Renal pelvis (tissue), 4 donors: ENCODE measurements around the gene NAIF1. TPM values are rescaled to one million over a fixed set of nuclear protein-coding genes. Genes with fewer than 3 reads are reported as not detected.
A peak's percentile ranks its signal among the peaks of the same experiment; 100 is the strongest.
"Not testable (repeated sequence)": the region's sequence is repeated elsewhere in the genome, so short reads cannot be mapped to it uniquely, and the experiment has no call there.

ENCODE experiments used
- DNase-seq: peaks from one replicate; pipeline ENCODE4 v3.0.0-alpha.2; 2013
- polyA plus RNA-seq, 3 donors: library from polyadenylated mRNA; unstranded; fragments of 120-200 nt; gene quantifications; one replicate each; pipeline ENCODE4 v1.2.1, GENCODE V29; 2013; ENCODE audit not compliant: insufficient read length in 3 of 3

NAIF1 gene
- polyA plus RNA-seq, 3 donors, result 10.4 to 13.9 (median 11.8) TPM

DNA sequence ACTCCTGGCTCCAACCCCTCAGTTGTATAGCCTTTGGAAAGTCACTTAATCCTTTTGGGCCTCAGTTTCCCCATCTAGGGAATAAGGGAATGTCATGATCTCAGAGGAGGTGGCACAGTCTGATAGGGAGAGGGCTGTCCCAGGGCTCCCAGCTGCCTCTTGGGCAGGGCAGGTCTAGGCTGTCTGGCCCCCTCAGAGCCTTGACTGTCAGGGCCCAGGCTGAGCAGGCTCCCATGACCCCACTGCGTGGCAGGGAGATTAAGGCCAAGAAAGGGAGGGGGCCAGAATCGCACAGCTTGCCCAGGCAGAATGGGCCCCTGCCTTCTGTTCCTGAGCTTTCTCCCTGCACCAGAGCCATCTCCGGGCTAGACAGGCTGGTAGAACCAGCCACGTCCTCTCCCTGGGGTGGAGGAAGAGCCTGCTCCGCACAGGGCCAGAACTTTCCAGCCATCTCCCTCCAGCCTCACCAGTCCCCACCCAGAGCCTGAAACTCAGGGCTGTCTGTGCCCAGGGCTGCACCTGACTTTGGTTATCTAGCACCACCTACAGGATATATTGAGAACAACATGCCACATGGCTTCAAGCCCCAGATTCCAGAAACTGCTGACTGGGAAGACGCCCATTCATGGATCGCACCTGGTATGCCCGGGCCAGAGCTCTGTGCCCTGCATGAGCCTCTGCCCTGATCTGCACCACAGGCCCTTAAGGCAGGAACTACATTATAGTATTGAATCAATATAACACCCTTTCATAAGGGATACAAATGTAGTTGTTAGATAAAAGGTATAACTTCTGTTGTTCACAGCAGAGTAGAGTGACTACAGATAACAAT is 32.1 kb downstream of the NAIF1 start:
- DNase-seq, result peak; percentile 68

DNA sequence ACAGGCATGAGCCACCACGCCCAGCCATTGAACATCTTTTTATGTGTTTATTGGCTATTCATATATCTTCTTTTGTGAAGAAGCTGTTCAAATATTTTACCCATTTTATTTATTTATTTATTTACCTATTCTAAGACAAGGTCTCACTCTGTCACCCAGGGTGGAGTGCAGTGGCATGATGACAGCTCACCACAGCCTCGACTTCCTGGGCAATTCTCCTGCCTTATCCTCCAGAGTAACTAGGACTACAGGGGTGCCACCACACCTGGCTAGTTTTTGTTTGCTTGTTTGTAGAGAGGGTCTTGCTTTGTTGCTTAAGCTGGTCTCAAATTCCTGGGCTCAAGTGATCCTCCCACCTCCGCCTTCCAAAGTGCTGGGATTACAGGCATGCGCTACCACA is 33.5 kb downstream of the NAIF1 start:
- DNase-seq, result no peak

DNA sequence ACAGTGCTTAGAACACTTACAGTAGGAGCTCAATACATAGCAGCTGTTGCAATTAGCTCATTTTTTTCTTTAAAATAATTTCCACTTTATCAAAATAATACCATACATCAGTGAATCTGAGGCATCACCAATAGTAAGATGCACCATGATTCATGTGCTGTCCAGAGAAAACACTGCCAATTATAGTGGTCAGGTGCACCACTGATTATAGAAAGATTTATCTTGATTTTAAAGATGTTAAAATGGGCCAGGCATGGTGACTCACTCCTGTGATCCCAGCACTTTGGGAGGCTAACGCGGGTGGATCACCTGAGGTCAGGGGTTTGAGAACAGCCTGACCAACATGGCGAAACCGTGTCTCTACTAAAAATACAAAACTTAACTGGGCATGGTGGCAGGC is 39.4 kb downstream of the NAIF1 start:
- no peak for DNase-seq

DNA sequence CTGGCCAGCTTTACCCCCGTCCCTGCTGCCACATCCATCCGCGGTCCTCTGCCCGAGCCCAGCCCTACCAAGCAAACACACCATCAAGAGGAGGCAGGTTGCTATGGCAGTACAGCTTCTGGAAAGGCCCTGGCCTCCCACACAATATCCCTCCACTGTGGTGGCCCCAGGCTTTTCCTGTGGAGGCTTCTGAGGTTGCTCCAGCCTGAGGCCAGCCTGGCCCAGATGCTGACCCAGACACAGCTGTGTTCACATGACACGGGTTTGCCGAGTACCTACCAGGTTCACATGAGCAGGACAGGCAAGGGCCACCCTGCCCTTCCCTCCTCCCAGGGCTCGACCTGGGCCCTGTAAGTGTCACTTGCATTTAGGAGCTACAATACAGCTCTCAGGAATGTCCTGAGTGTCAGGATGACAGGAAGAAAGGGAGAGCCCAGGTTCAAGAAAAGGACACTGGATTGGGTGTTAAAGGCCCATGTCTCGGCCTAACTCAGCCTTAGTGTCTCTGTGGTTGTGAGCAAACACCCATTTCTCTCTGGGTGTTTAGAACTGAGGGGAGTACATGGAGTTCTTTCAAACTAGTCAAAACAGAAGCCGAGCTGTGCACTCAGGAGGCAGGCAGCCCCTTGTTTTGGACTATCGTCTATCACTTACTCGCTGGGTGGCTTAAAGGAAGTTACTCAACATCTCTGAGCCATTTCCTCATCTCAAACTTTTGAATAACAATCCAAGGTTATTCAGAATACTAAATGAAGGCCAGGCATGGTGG is 40.2 kb downstream of the NAIF1 start:
- no peak for DNase-seq

DNA sequence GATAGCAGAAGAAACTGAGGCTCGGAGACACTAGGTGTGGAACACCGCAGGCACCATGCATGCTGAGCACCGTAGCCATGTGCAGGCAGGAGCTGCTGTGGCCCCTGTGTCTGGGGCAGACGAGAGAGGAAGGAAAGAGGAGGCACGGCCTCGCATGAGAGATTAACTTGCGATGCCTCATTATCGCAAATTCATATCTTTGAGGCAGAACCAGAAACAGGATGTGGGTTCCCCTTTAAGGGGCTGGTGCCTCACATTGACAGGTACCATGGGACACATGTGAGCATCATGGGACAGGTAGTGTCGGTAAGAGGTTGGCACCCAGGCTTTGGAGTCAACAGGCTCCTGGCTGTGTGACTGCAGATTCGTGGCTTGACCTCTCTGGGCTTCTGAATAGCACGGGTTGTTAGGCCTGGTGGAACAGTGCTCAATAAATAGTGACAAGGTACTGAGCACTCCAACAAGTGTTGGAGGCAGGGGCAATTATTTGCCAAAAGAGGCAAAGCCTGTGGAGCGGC is 40.8 kb downstream of the NAIF1 start:
- DNase-seq, result no peak

DNA sequence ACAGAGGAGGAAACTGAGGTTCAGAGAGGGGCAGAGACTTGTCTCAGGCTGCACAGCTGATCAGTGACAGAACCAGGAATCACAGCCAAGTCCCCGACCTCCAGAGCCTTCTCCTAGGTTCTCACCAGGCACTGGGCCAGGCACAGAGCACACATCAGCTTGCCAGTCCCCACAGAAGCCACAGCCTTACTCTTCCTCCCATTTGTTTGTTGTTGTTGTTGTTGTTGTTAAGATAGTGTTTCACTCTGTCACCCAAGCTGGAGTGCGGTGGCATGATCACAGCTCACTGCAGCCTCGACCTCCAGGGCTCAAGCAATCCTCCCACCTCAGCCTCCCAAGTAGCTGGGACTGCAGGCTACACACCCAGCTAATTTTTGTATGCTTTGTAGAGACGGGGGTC is 41.4 kb downstream of the NAIF1 start:
- no peak for DNase-seq

DNA sequence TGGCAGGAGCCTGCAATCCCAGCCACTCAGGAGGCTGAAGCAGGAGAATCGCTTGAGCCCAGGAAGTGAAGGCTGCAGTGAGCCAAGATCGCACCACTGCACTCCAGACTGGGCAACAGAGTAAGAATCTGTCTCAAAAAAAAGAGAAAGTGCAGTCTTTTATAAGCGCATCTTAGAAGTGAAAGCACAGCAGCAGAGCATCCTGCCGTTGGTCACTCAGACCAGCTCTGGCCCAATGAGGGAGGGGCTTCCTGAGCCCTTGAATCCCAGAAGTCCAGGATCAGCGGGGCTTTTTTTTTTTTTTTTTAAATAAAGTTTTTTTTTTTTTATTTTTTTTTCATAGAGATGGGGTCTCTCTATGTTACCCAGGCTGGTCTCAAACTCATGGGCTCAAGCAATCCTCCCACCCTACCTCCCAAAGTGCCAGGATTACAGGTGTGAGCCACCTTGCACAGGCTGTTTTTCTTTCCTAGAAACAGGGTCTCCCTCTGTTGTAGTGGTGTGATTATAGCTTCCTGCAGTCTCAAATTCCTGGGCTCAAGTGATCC is 42.3 kb downstream of the NAIF1 start:
- no peak for DNase-seq

DNA sequence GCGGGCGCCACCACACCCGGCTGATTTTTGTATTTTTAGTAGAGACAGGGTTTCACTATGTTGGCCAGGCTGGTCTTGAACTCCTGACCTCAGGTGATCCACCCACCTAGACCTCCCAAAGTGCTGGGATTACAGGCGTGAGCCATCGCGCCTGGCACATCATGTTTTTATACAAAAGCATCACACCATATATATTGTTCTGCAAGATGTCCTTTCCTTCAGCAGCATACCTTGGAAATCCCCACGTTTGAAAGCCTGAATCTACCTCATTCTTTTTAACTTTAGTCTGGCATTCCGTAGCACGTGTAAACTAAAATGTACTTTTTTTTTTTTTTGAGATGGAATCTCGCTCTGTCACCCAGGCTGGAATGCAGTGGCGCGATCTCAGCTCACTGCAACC is 43.4 kb downstream of the NAIF1 start:
- not testable (repeated sequence) for DNase-seq

DNA sequence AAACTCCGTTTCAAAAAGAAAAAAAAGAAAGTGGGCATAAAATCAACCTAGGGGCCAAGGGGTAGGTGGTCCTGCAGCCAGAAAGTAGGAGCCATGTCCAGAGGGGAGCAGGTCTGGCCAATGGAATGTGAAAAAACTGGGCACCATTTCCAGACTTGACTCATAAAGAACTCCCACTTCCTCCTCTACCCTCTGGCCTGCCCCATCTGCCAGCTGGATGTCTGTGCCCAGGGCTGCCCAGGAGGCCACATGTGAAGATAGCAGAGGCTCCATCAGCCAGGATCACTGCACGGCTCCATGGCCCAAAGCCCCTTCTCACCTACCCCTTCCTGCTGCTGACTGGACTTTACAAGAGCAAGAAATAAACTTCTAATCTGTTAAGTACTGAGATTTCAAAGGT is 44.2 kb downstream of the NAIF1 start:
- no peak for DNase-seq

DNA sequence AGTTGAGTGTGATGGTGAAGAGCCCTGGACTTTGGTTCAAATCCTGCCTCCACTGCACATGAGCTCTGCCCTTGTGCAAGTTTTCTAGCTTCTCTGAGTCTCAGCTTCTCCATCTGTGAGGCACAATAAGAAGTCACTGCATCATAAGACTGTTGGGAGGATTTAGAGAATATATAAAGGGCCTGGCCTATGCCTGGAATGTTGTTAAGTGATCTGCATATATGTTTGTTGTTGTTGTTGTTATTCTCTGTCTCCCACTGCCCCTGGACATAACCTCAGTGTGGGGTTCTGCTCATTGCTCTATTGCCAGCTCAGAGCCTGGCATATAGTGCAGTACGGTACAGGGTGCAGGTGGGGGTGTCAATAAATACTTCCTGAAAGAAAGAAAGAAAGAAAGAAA is 46.0 kb downstream of the NAIF1 start:
- DNase-seq, result no peak

DNA sequence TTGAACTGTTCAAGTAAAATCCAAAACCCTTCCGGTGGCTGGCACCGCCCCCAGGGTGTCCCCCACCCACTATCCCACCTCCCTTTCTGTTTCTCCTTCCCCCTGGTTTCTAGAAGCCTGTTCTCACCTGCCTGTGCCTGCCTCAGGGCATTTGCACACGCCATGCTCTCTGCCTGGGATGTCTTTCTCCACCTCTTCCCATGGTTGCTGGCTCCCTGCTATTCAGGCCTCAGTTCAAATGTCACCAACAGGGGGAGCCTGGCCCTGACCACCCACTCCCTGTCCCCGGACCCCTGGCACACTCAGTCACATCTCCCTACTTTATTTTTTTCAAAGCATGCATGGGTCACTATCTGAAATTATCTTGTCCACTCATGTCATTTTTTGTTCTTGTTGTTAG is 46.4 kb downstream of the NAIF1 start:
- DNase-seq, result no peak

DNA sequence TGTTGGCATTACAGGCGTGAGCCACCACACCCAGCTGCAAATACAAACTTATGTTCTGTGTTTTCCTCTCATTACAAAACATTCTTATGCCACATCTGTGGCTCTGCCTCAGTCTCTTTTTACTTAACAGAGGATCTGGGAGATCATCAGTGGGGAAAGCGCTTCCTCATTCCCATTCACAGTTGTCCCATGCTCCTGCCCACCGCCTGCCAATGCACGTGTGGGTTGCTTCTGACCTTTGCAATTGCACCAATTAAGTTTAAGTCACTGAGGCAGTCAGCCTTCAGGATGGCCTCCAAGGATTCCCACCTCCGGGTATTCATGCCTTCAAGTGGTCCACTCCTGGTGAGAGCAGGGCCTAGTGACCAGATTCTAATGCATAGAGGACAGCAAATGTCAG is 51.4 kb downstream of the NAIF1 start:
- no peak for DNase-seq

Other genes with a start within 250 kb of the NAIF1 start
- gene ENG, start 212.7 kb downstream of the NAIF1 start, polyA plus RNA-seq, result 10 to 100 TPM; 74.0 to 99.8 (median 89.8) TPM
- gene AK1, start 189.6 kb downstream of the NAIF1 start, polyA plus RNA-seq, result 10 to 100 TPM; 44.0 to 46.4 (median 44.7) TPM
- gene ST6GALNAC6, start 167.7 kb downstream of the NAIF1 start, polyA plus RNA-seq, result 10 to 100 TPM; 48.1 to 50.6 (median 49.2) TPM
- gene ST6GALNAC4, start 150.3 kb downstream of the NAIF1 start, polyA plus RNA-seq, result 10 to 100 TPM; 13.5 to 17.2 (median 16.1) TPM
- gene PIP5KL1, start 136.5 kb downstream of the NAIF1 start, polyA plus RNA-seq, result 1 to 10 TPM; 1.9 to 2.9 (median 2.7) TPM
- 10 to 100 TPM; 38.3 to 43.6 (median 40.8) TPM for gene DPM2, start 129.5 kb downstream of the NAIF1 start, polyA plus RNA-seq
- 10 to 100 TPM; 38.0 to 51.3 (median 44.6) TPM for gene EEIG1, start 86.3 kb downstream of the NAIF1 start, polyA plus RNA-seq
- gene SLC25A25, start 912 bp upstream of the NAIF1 start, polyA plus RNA-seq, result 10 to 100 TPM; 12.6 to 13.7 (median 12.8) TPM
- gene PTGES2, start 60.4 kb upstream of the NAIF1 start, polyA plus RNA-seq, result 10 to 100 TPM; 52.4 to 57.9 (median 55.7) TPM
- gene LCN2, start 82.1 kb upstream of the NAIF1 start, polyA plus RNA-seq, result 1 to 10 TPM in 1 of 3 donors, under 1 TPM in 2; 0.49 to 1.2 (median 0.78) TPM
- gene BBLN, start 92.9 kb upstream of the NAIF1 start, polyA plus RNA-seq, result 10 to 100 TPM; 51.7 to 63.7 (median 61.9) TPM
- gene CIZ1, start 124.3 kb upstream of the NAIF1 start, polyA plus RNA-seq, result 100 to 1,000 TPM; 125 to 146 (median 145) TPM
- 100 to 1,000 TPM in 2 of 3 donors, 10 to 100 TPM in 1; 91.2 to 305 (median 248) TPM for gene DNM1, start 136.1 kb upstream of the NAIF1 start, polyA plus RNA-seq
- gene GOLGA2, start 208.7 kb upstream of the NAIF1 start, polyA plus RNA-seq, result 100 to 1,000 TPM in 1 of 3 donors, 10 to 100 TPM in 2; 70.2 to 106 (median 93.1) TPM
- 10 to 100 TPM; 31.5 to 35.0 (median 32.5) TPM for gene SWI5, start 209.0 kb upstream of the NAIF1 start, polyA plus RNA-seq